Measurements from ENCODE around the gene PLEKHM3. TPM values are rescaled to one million over a fixed set of nuclear protein-coding genes. Genes with fewer than 3 reads are reported as not detected.

The PLEKHM3 gene
- total and polyA plus RNA-seq, 2 experiments from 2014 or later: 4.9 to 6.6 TPM

- H3K9ac ChIP-seq: no peak overlapping the region
- H3K4me1 ChIP-seq (ENCODE audit: insufficient read depth): no peaks in the 10 kb centered on the region
- no peak overlapping the region for H2AFZ ChIP-seq
- DNase-seq: no peak
- 66 to 75% methylated on average over 2 of the region's 2 CpGs for WGBS, 2 experiments (ENCODE audit: low coverage in 1 of 2, low lambda C conversion rate in 2 of 2, missing lambda C conversion rate in 2 of 2)
- no peaks in the 10 kb centered on the region for H3K36me3 ChIP-seq (ENCODE audit: low read depth)
- no peaks in the 10 kb centered on the region for H4K20me1 ChIP-seq (ENCODE audit: insufficient read depth)
- no peaks in the 10 kb centered on the region for H3F3A ChIP-seq (ENCODE audit: insufficient read depth)
- no peaks in the 10 kb centered on the region for H3K9me3 ChIP-seq (ENCODE audit: low read depth)
- H3K27ac ChIP-seq: no peak overlapping the region
- no peaks in the 10 kb centered on the region for H3K79me2 ChIP-seq (ENCODE audit: insufficient read depth)
- no peaks in the 10 kb centered on the region for H3K27me3 ChIP-seq (replicated peaks; ENCODE audit: insufficient read depth)
- H3K4me2 ChIP-seq (ENCODE audit: unreplicated experiment): no peak overlapping the region
- no peak overlapping the region for H3K4me3 ChIP-seq
- H3K9me2 ChIP-seq (ENCODE audit: insufficient read depth): no peaks in the 10 kb centered on the region
- TF ChIP-seq EZH2 (IDR thresholded peaks at IDR 0.05; ENCODE audit: insufficient read depth, poor library complexity, severe bottlenecking) (no peak), EZH2phosphoT487 (IDR thresholded peaks at IDR 0.05; ENCODE audit: insufficient read depth, low read depth) (no peak)
- in situ Hi-C loops (cut with MboI): no loop called here
Measured at GRCh38 chr2:207844648-207845047, 180.7 kb downstream of the PLEKHM3 start.

GRCh38 chr2:207840101-207840500, 185.2 kb downstream of the PLEKHM3 start:
- Histone ChIP-seq H4K20me1 (ENCODE audit: insufficient read depth) (no peaks in the 10 kb centered on the region), H3K9me3 (ENCODE audit: low read depth) (no peaks in the 10 kb centered on the region), H3K9ac (no peak overlapping the region), H3K27me3 (replicated peaks; ENCODE audit: insufficient read depth) (no peaks in the 10 kb centered on the region), H3K4me3 (no peak overlapping the region), H3K4me1 (ENCODE audit: insufficient read depth) (no peaks in the 10 kb centered on the region), H3K36me3 (ENCODE audit: low read depth) (no peaks in the 10 kb centered on the region), H2AFZ (no peak overlapping the region), H3K4me2 (ENCODE audit: unreplicated experiment) (no peak overlapping the region), H3K79me2 (ENCODE audit: insufficient read depth) (no peaks in the 10 kb centered on the region), H3K27ac (no peak overlapping the region), H3F3A (ENCODE audit: insufficient read depth) (no peaks in the 10 kb centered on the region), H3K9me2 (ENCODE audit: insufficient read depth) (no peaks in the 10 kb centered on the region)
- DNase-seq: no peak
- in situ Hi-C loops (cut with MboI): no loop called here
- TF ChIP-seq EZH2 (IDR thresholded peaks at IDR 0.05; ENCODE audit: insufficient read depth, poor library complexity, severe bottlenecking) (no peak), EZH2phosphoT487 (IDR thresholded peaks at IDR 0.05; ENCODE audit: insufficient read depth, low read depth) (no peak)
- WGBS, 2 experiments (ENCODE audit: low coverage in 1 of 2, low lambda C conversion rate in 2 of 2, missing lambda C conversion rate in 2 of 2): 83 to 91% methylated on average over 1 of the region's 1 CpG

- Histone ChIP-seq H3K4me1 (ENCODE audit: insufficient read depth) (no peaks in the 10 kb centered on the region), H3K4me3 (no peak overlapping the region), H3K9ac (no peak overlapping the region), H3K4me2 (ENCODE audit: unreplicated experiment) (no peak overlapping the region), H3K9me2 (ENCODE audit: insufficient read depth) (no peaks in the 10 kb centered on the region), H3K36me3 (ENCODE audit: low read depth) (no peaks in the 10 kb centered on the region), H3K27me3 (replicated peaks; ENCODE audit: insufficient read depth) (no peaks in the 10 kb centered on the region), H3F3A (ENCODE audit: insufficient read depth) (no peaks in the 10 kb centered on the region), H3K9me3 (ENCODE audit: low read depth) (no peaks in the 10 kb centered on the region), H2AFZ (no peak overlapping the region), H3K27ac (no peak overlapping the region), H3K79me2 (ENCODE audit: insufficient read depth) (no peaks in the 10 kb centered on the region), H4K20me1 (ENCODE audit: insufficient read depth) (no peaks in the 10 kb centered on the region)
- in situ Hi-C loops (cut with MboI): no loop called here
- DNase-seq: no peak
- 98 to 100% methylated on average over 3 of the region's 3 CpGs for WGBS, 2 experiments (ENCODE audit: low coverage in 1 of 2, low lambda C conversion rate in 2 of 2, missing lambda C conversion rate in 2 of 2)
- TF ChIP-seq EZH2phosphoT487 (IDR thresholded peaks at IDR 0.05; ENCODE audit: insufficient read depth, low read depth) (no peak), EZH2 (IDR thresholded peaks at IDR 0.05; ENCODE audit: insufficient read depth, poor library complexity, severe bottlenecking) (no peak)
Measured at GRCh38 chr2:207839575-207839974, 185.8 kb downstream of the PLEKHM3 start.

GRCh38 chr2:207839028-207839427, 186.3 kb downstream of the PLEKHM3 start:
- in situ Hi-C loops (cut with MboI): no loop called here

More at GRCh38 chr2:207839028-207839427, 186.3 kb downstream of the PLEKHM3 start:
- Histone ChIP-seq H3K36me3 (ENCODE audit: low read depth) (no peaks in the 10 kb centered on the region), H3K4me3 (no peak overlapping the region), H3K9ac (no peak overlapping the region), H3K79me2 (ENCODE audit: insufficient read depth) (no peaks in the 10 kb centered on the region), H3F3A (ENCODE audit: insufficient read depth) (no peaks in the 10 kb centered on the region), H3K4me1 (ENCODE audit: insufficient read depth) (no peaks in the 10 kb centered on the region), H2AFZ (no peak overlapping the region), H3K27ac (no peak overlapping the region), H4K20me1 (ENCODE audit: insufficient read depth) (no peaks in the 10 kb centered on the region), H3K4me2 (ENCODE audit: unreplicated experiment) (no peak overlapping the region), H3K9me3 (ENCODE audit: low read depth) (no peaks in the 10 kb centered on the region), H3K9me2 (ENCODE audit: insufficient read depth) (no peaks in the 10 kb centered on the region), H3K27me3 (replicated peaks; ENCODE audit: insufficient read depth) (no peaks in the 10 kb centered on the region)
- no peak for DNase-seq
- WGBS, 2 experiments (ENCODE audit: low coverage in 1 of 2, low lambda C conversion rate in 2 of 2, missing lambda C conversion rate in 2 of 2): 97 to 100% methylated on average over 1 of the region's 1 CpG
- TF ChIP-seq EZH2phosphoT487 (IDR thresholded peaks at IDR 0.05; ENCODE audit: insufficient read depth, low read depth): no peak
- no peak for TF ChIP-seq EZH2 (IDR thresholded peaks at IDR 0.05; ENCODE audit: insufficient read depth, poor library complexity, severe bottlenecking)
